ENCODE measurements around the gene TENT5D.

TENT5D gene

DNA sequence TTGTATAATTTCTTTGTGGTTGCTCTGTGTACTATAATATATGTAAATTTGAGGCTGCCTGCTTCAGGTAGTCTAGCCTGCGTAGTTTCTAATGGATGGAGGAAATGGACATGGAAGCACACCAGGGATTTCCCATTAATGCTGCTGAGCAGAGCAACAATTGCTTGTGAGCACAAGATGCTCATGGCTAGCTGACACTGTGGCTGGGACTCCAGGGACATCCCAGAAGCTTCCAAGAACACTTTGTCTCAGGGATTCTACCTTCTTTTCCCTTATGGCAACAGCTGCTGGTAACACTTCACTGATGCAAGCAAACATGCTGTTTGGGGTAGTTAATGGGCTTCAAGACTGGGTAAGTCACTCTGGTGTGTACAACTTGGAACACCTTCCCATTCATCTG is 66.1 kb downstream of the TENT5D start:
- H3K4me3 ChIP-seq (ENCODE audit: low read depth, low read length) = no peak overlapping the region
- TF ChIP-seq, protein P1, sequence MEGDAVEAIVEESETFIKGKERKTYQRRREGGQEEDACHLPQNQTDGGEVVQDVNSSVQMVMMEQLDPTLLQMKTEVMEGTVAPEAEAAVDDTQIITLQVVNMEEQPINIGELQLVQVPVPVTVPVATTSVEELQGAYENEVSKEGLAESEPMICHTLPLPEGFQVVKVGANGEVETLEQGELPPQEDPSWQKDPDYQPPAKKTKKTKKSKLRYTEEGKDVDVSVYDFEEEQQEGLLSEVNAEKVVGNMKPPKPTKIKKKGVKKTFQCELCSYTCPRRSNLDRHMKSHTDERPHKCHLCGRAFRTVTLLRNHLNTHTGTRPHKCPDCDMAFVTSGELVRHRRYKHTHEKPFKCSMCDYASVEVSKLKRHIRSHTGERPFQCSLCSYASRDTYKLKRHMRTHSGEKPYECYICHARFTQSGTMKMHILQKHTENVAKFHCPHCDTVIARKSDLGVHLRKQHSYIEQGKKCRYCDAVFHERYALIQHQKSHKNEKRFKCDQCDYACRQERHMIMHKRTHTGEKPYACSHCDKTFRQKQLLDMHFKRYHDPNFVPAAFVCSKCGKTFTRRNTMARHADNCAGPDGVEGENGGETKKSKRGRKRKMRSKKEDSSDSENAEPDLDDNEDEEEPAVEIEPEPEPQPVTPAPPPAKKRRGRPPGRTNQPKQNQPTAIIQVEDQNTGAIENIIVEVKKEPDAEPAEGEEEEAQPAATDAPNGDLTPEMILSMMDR (IDR thresholded peaks at IDR 0.05; ENCODE audit: low read depth, low read length) = no peak
- no peak for DNase-seq
- no peaks in the 10 kb centered on the region for H3K36me3 ChIP-seq
- H3K27me3 ChIP-seq = no peaks in the 10 kb centered on the region
- H3K4me1 ChIP-seq = no peaks in the 10 kb centered on the region
- no peaks in the 10 kb centered on the region for H3K9me3 ChIP-seq

DNA sequence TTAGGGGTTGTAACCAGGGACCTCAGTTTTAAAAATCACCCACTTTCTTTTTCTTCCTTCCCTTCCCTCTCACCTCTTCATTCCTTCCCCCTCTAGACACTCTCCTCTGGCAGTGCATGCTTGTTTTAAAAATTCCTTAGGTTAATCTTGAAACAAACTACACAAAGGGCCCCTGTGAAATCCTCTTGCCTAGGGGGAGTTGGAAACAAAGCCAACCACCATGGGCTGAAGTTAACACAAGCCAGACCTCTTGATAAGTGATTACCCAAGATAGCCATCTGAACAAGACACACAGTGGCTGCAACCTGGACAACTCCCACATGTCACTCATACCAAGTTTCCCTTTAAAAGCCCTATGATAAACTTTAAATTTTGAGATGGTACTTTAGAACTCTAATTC is 68.9 kb downstream of the TENT5D start:
- DNase-seq = no peak
- Histone ChIP-seq H3K4me3 (ENCODE audit: low read depth, low read length) (no peak overlapping the region), H3K9me3 (no peaks in the 10 kb centered on the region), H3K4me1 (no peaks in the 10 kb centered on the region), H3K36me3 (no peaks in the 10 kb centered on the region), H3K27me3 (no peaks in the 10 kb centered on the region)
- TF ChIP-seq, protein P1 (IDR thresholded peaks at IDR 0.05; ENCODE audit: low read depth, low read length) = no peak

Measured in BE2C (cell line).